ENCODE results near the gene TDRD7. TPM values are rescaled to one million over a fixed set of nuclear protein-coding genes. Genes with fewer than 3 reads are reported as not detected.

TDRD7 gene
- total and polyA plus RNA-seq, 2 of the 13 experiments (the other 11 are each of a cell fraction or from before 2014, with no cell fraction given): 9.8 to 15.5 TPM

GRCh38 chr9:97382099-97382718 is 29.7 kb upstream of the TDRD7 start (continued):
- TF ChIP-seq FUBP1 (CRISPR knock-in tag; IDR thresholded peaks at IDR 0.05; ENCODE audit: borderline replicate concordance) (no peak), FLYWCH1 (CRISPR knock-in tag; IDR thresholded peaks at IDR 0.05) (no peak), ZBTB49 (CRISPR knock-in tag; IDR thresholded peaks at IDR 0.05; ENCODE audit: borderline replicate concordance) (no peak), AHR (CRISPR knock-in tag; IDR thresholded peaks at IDR 0.05) (no peak), POLR2A (IDR thresholded peaks at IDR 0.05; ENCODE audit: insufficient read depth in 1 of 2, low read depth in 2 of 2, low read length in 2 of 2) (peak in 1 of 2 experiments; percentile 70; a peak in 2 of 4 replicates), ZNF17 (CRISPR knock-in tag; IDR thresholded peaks at IDR 0.05) (no peak), MIER3 (CRISPR knock-in tag; IDR thresholded peaks at IDR 0.05; ENCODE audit: borderline replicate concordance) (no peak), ZNF788 (CRISPR knock-in tag; IDR thresholded peaks at IDR 0.05; ENCODE audit: borderline replicate concordance) (no peak), NCOR1 (IDR thresholded peaks at IDR 0.05; ENCODE audit: borderline replicate concordance, low read length) (peak; percentile 79; the same call in 1 of the 2 replicates), SOX6 (IDR thresholded peaks at IDR 0.05) (no peak), SOX6 (CRISPR knock-in tag; IDR thresholded peaks at IDR 0.05) (peak; percentile 84), SMAD1 (CRISPR knock-in tag; IDR thresholded peaks at IDR 0.05; ENCODE audit: borderline replicate concordance, low read depth) (no peak), ARID4A (CRISPR knock-in tag; IDR thresholded peaks at IDR 0.05; ENCODE audit: borderline replicate concordance) (no peak; the same call in 1 of the 2 replicates), ZNF776 (CRISPR knock-in tag; IDR thresholded peaks at IDR 0.05) (no peak), PTBP1 (IDR thresholded peaks at IDR 0.05; ENCODE audit: low read depth, low read length, poor library complexity, severe bottlenecking) (no peak), DR1 (CRISPR knock-in tag; IDR thresholded peaks at IDR 0.05) (no peak), ZNF18 (CRISPR knock-in tag; IDR thresholded peaks at IDR 0.05; ENCODE audit: insufficient replicate concordance) (no peak), ZSCAN25 (CRISPR knock-in tag; IDR thresholded peaks at IDR 0.05) (no peak)

All from HepG2 (cell line).